A549 (cell line): ENCODE data around the gene C1orf174.

Experiments
- EP300 ChIP-seq, 2 experiments: fragments of >200 bp; sonication (Bioruptor Twin); formaldehyde crosslinking; IDR thresholded peaks; 2 replicates in 1 of 2; 3 replicates in 1 of 2; pipeline ENCODE4 v1.6.1; 2016 to 2017
- JUN ChIP-seq, 2 experiments: fragments of >200 bp; sonication (Bioruptor Twin); formaldehyde crosslinking; IDR thresholded peaks; 2 replicates in 1 of 2; 3 replicates in 1 of 2; pipeline ENCODE4 v1.6.1; 2016 to 2017
- POLR2A ChIP-seq: IDR thresholded peaks from 2 replicates; pipeline ENCODE4 v1.6.1; 2012; ENCODE audit warnings: mild to moderate bottlenecking, low read length
- POLR2AphosphoS2 ChIP-seq: conservative IDR thresholded peaks from 2 replicates; pipeline ENCODE4 v1.6.1; 2012; ENCODE audit warnings: low read length, improper control_type of control experiment, inconsistent platforms
- RCOR1 ChIP-seq: fragments of 150-350 bp; IDR thresholded peaks from 2 replicates; pipeline ENCODE4 v1.6.1; 2014; ENCODE audit warnings: antibody characterized with exemption, low read length, low read depth
- TF ChIP-seq, protein P1 (sequence below): fragments of >200 bp; sonication (Bioruptor Twin); formaldehyde crosslinking; IDR thresholded peaks from 3 replicates; pipeline ENCODE4 v1.5.1; 2016
- TF ChIP-seq, protein P2 (sequence below): fragments of 200-600 bp; sonication (generic); IDR thresholded peaks from 2 replicates; pipeline ENCODE4 v1.6.1; 2016; ENCODE audit warnings: antibody characterized with exemption, mild to moderate bottlenecking, moderate library complexity

DNA sequence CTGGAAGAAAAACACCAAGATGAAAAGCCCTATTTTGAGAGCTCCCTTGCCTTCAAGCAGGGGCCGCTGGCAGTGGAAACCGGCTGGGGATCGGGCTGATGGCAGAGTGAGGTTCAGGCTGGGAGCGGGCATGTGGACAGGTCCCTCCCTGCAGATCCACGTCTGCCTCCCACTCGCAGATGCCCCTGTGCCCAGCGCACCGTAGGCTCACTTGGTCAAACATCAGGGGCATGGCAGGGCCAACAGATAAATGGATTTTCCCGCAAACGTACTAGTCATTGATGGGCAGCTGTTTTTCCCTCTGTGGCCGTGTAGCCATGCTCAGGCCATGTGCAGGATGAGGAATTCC is 6.6 kb upstream of the C1orf174 start:
- TF ChIP-seq JUN (IDR thresholded peaks at IDR 0.05): no peak
- TF ChIP-seq, protein P1, sequence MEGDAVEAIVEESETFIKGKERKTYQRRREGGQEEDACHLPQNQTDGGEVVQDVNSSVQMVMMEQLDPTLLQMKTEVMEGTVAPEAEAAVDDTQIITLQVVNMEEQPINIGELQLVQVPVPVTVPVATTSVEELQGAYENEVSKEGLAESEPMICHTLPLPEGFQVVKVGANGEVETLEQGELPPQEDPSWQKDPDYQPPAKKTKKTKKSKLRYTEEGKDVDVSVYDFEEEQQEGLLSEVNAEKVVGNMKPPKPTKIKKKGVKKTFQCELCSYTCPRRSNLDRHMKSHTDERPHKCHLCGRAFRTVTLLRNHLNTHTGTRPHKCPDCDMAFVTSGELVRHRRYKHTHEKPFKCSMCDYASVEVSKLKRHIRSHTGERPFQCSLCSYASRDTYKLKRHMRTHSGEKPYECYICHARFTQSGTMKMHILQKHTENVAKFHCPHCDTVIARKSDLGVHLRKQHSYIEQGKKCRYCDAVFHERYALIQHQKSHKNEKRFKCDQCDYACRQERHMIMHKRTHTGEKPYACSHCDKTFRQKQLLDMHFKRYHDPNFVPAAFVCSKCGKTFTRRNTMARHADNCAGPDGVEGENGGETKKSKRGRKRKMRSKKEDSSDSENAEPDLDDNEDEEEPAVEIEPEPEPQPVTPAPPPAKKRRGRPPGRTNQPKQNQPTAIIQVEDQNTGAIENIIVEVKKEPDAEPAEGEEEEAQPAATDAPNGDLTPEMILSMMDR: no peak
- TF ChIP-seq, protein P2, sequence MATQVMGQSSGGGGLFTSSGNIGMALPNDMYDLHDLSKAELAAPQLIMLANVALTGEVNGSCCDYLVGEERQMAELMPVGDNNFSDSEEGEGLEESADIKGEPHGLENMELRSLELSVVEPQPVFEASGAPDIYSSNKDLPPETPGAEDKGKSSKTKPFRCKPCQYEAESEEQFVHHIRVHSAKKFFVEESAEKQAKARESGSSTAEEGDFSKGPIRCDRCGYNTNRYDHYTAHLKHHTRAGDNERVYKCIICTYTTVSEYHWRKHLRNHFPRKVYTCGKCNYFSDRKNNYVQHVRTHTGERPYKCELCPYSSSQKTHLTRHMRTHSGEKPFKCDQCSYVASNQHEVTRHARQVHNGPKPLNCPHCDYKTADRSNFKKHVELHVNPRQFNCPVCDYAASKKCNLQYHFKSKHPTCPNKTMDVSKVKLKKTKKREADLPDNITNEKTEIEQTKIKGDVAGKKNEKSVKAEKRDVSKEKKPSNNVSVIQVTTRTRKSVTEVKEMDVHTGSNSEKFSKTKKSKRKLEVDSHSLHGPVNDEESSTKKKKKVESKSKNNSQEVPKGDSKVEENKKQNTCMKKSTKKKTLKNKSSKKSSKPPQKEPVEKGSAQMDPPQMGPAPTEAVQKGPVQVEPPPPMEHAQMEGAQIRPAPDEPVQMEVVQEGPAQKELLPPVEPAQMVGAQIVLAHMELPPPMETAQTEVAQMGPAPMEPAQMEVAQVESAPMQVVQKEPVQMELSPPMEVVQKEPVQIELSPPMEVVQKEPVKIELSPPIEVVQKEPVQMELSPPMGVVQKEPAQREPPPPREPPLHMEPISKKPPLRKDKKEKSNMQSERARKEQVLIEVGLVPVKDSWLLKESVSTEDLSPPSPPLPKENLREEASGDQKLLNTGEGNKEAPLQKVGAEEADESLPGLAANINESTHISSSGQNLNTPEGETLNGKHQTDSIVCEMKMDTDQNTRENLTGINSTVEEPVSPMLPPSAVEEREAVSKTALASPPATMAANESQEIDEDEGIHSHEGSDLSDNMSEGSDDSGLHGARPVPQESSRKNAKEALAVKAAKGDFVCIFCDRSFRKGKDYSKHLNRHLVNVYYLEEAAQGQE: no peak
- TF ChIP-seq POLR2A: no peak
- TF ChIP-seq RCOR1: no peak
- no peak for TF ChIP-seq EP300 (IDR thresholded peaks at IDR 0.05)
- TF ChIP-seq POLR2AphosphoS2: no peak
